ENCODE data around the gene TCF7L1.

GRCh38 chr2:85239102-85239501, 105.9 kb downstream of the TCF7L1 start:
- TF ChIP-seq CTCF (conservative IDR thresholded peaks at IDR 0.05; ENCODE audit: low read length) (no peak), EZH2phosphoT487 (IDR thresholded peaks at IDR 0.05; ENCODE audit: borderline replicate concordance, low read depth, low read length) (no peak)

All from OCI-LY7 (cell line).